ENCODE data around the gene AGAP1.

The AGAP1 gene

GRCh38 chr2:235979037-235979436, 485.2 kb downstream of the AGAP1 start:
- no peak for DNase-seq (ENCODE audit: low read depth)
- H3K4me3 ChIP-seq (ENCODE audit: low read depth, low read length): no peak overlapping the region
- TF ChIP-seq CTCF (IDR thresholded peaks at IDR 0.05; ENCODE audit: control insufficient read depth, extremely low read depth, insufficient read depth): no peak

- no peak for TF ChIP-seq CTCF (IDR thresholded peaks at IDR 0.05; ENCODE audit: control insufficient read depth, extremely low read depth, insufficient read depth)
- H3K4me3 ChIP-seq (ENCODE audit: low read depth, low read length): no peak overlapping the region
- DNase-seq (ENCODE audit: low read depth): no peak
Measured at GRCh38 chr2:235979753-235980435, 486.1 kb downstream of the AGAP1 start.

GRCh38 chr2:235981631-235982030, 487.8 kb downstream of the AGAP1 start:
- DNase-seq (ENCODE audit: low read depth): no peak
- H3K4me3 ChIP-seq (ENCODE audit: low read depth, low read length): no peak overlapping the region
- TF ChIP-seq CTCF (IDR thresholded peaks at IDR 0.05; ENCODE audit: control insufficient read depth, extremely low read depth, insufficient read depth): no peak

- no peak for DNase-seq (ENCODE audit: low read depth)
- no peak for TF ChIP-seq CTCF (IDR thresholded peaks at IDR 0.05; ENCODE audit: control insufficient read depth, extremely low read depth, insufficient read depth)
Measured at GRCh38 chr2:235983016-235983415, 489.2 kb downstream of the AGAP1 start.

GRCh38 chr2:235984552-235984951, 490.7 kb downstream of the AGAP1 start:
- no peak for DNase-seq (ENCODE audit: low read depth)
- TF ChIP-seq CTCF (IDR thresholded peaks at IDR 0.05; ENCODE audit: control insufficient read depth, extremely low read depth, insufficient read depth): no peak
- no peak overlapping the region for H3K4me3 ChIP-seq (ENCODE audit: low read depth, low read length)

More at GRCh38 chr2:235983016-235983415, 489.2 kb downstream of the AGAP1 start:
- no peak overlapping the region for H3K4me3 ChIP-seq (ENCODE audit: low read depth, low read length)

- H3K4me3 ChIP-seq (ENCODE audit: low read depth, low read length): no peak overlapping the region
- no peak for DNase-seq (ENCODE audit: low read depth)
- no peak for TF ChIP-seq CTCF (IDR thresholded peaks at IDR 0.05; ENCODE audit: control insufficient read depth, extremely low read depth, insufficient read depth)
Measured at GRCh38 chr2:235986361-235986760, 492.5 kb downstream of the AGAP1 start.
